T-helper 17 cell (primary cell): Measurements from ENCODE around the gene CTCFL. TPM values are rescaled to one million over a fixed set of nuclear protein-coding genes. Genes with fewer than 3 reads are reported as not detected.
"Not testable (repeated sequence)": the region's sequence is repeated elsewhere in the genome, so short reads cannot be mapped to it uniquely, and the experiment has no call there.

Source experiments
- ATAC-seq: fragments of 150-1000 bp; cut with Tn5 transposase; 2 replicates; pipeline ENCODE4 v1.10.0; 2021; ENCODE audit warnings: mild to moderate bottlenecking, moderate library complexity
- DNase-seq, 3 donors: peaks; one replicate each; pipeline versions ENCODE4 v3.0.0 to v3.0.0-alpha.2; 2020 to 2021
- H3K9me3 ChIP-seq: one replicate; pipeline ENCODE4 v1.7.0; 2013; ENCODE audit warnings: low read length, mild to moderate bottlenecking; ENCODE audit not compliant: control insufficient read depth, poor library complexity, severe bottlenecking
- H3K27ac Mint-ChIP-seq: one replicate; pipeline ENCODE4 v1.8.0; 2022; ENCODE audit warnings: mild to moderate bottlenecking, moderate library complexity, mixed read lengths
- H3K27me3 Mint-ChIP-seq: one replicate; pipeline ENCODE4 v1.8.0; 2022; ENCODE audit warnings: mixed read lengths
- H3K36me3 Mint-ChIP-seq: one replicate; pipeline ENCODE4 v1.8.0; 2022; ENCODE audit warnings: low read depth, mixed read lengths
- H3K4me1 Mint-ChIP-seq: one replicate; pipeline ENCODE4 v1.8.0; 2022; ENCODE audit warnings: mild to moderate bottlenecking, mixed read lengths
- H3K4me3 Mint-ChIP-seq: one replicate; pipeline ENCODE4 v1.8.0; 2022; ENCODE audit warnings: mild to moderate bottlenecking, moderate library complexity, mixed read lengths
- total RNA-seq, 4 donors: library from RNA in 2 of 4; stranded (reverse) in 2 of 4; gene quantifications; one replicate each; pipeline ENCODE4 v1.2.3 and lab custom pipeline; 2022 to 2026

CTCFL gene
- total RNA-seq, 2 donors from 2014 or later = not detected

- Mint-ChIP-seq H3K4me1 (peaks cover 10% of the 10 kb centered on the region), H3K4me3 (no peak overlapping the region)
- peak; percentile 55 for ATAC-seq
These were observed 51.5 kb downstream of the CTCFL start for GRCh38 chr20:57473246-57474048.

DNA sequence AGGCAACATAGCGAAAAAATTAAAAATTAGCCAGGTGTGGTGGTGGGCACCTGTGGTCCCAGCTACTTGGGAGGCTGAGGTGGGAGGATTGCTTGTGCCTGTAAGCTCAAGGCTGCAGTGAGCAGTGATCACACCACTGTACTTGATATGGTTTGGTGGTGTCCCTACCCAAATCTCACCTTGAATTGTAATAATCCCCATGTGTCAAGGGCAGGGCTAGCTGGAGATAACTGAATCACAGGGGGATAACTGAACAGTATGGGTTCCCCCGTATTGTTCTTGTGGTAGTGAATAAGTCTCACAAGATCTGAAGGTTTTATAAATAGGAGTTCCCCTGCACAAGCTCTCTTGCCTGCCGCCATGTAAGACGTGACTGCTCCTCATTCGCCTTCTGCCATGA, 52.5 kb downstream of the CTCFL start:
- not testable (repeated sequence) for H3K36me3 Mint-ChIP-seq, H3K27me3 Mint-ChIP-seq, DNase-seq, ATAC-seq, H3K4me3 Mint-ChIP-seq, H3K4me1 Mint-ChIP-seq, H3K9me3 ChIP-seq
- peak overlapping the region; percentile 19 for H3K27ac Mint-ChIP-seq

More at GRCh38 chr20:57473246-57474048, 51.5 kb downstream of the CTCFL start:
- H3K9me3 ChIP-seq = no peaks in the 10 kb centered on the region
- Mint-ChIP-seq H3K27ac (peak overlapping the region; percentile 19), H3K36me3 (no peaks in the 10 kb centered on the region), H3K27me3 (peaks cover 14% of the 10 kb centered on the region)
- DNase-seq = no peak

GRCh38 chr20:57471496-57472372, 53.2 kb downstream of the CTCFL start:
- Mint-ChIP-seq H3K4me3 (no peak overlapping the region), H3K4me1 (peaks cover 6% of the 10 kb centered on the region), H3K27me3 (peaks cover 6% of the 10 kb centered on the region), H3K36me3 (no peaks in the 10 kb centered on the region), H3K27ac (peak overlapping the region; percentile 19)
- H3K9me3 ChIP-seq = no peaks in the 10 kb centered on the region
- DNase-seq (no peak), ATAC-seq (no peak)

DNA sequence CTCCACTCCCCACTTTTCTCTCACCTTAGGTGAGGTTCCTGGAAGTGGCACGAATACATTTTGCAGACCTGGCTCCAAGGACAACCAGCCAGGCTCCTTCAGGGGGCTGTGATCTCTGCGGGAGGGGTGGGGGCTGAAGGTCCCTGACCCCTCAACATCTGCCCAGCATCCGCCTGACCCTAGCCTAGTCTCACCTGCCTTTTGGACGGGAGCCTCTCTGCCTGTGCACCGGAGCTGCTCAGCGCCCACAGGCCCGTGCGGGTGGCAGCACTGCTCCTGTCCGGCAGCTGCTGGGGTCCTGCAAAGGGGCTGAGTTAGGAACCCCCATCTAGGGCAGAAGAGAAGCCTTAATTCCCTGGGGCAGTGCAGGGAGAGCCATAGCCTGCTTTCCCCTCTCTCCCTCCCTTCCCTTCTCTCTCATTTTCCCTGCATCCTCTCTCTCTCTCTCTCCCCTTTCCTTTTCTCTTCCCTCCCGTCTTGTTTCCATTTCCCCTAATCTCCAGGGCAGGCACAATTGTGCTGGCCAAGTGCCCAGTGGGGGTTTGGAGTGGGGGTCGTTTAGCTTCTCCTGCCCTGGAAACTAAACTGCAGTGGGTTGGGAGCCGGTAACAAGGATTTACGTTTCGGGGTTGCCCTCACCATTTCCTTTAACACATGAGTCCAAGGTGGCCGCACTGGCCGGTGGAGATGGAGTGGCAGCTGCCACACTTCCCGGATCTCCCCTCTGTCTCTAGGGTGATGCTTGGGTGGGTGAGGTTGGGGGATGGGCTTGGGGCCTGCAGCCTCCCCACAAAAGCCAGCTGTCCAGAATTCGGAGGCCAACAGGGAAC, 54.1 kb downstream of the CTCFL start:
- ATAC-seq (no peak), DNase-seq (no peak)
- no peak overlapping the region for H3K4me3 Mint-ChIP-seq
- no peaks in the 10 kb centered on the region for H3K36me3 Mint-ChIP-seq
- H3K27ac Mint-ChIP-seq = no peak overlapping the region
- peaks cover 6% of the 10 kb centered on the region for H3K4me1 Mint-ChIP-seq
- peaks cover 6% of the 10 kb centered on the region for H3K27me3 Mint-ChIP-seq
- H3K9me3 ChIP-seq = no peaks in the 10 kb centered on the region

GRCh38 chr20:57470212-57470522, 54.8 kb downstream of the CTCFL start:
- no peak for ATAC-seq
- no peak for DNase-seq
- Mint-ChIP-seq H3K4me3 (no peak overlapping the region), H3K4me1 (peaks cover 6% of the 10 kb centered on the region), H3K27me3 (peaks cover 6% of the 10 kb centered on the region), H3K36me3 (no peaks in the 10 kb centered on the region), H3K27ac (no peak overlapping the region)
- no peaks in the 10 kb centered on the region for H3K9me3 ChIP-seq

DNA sequence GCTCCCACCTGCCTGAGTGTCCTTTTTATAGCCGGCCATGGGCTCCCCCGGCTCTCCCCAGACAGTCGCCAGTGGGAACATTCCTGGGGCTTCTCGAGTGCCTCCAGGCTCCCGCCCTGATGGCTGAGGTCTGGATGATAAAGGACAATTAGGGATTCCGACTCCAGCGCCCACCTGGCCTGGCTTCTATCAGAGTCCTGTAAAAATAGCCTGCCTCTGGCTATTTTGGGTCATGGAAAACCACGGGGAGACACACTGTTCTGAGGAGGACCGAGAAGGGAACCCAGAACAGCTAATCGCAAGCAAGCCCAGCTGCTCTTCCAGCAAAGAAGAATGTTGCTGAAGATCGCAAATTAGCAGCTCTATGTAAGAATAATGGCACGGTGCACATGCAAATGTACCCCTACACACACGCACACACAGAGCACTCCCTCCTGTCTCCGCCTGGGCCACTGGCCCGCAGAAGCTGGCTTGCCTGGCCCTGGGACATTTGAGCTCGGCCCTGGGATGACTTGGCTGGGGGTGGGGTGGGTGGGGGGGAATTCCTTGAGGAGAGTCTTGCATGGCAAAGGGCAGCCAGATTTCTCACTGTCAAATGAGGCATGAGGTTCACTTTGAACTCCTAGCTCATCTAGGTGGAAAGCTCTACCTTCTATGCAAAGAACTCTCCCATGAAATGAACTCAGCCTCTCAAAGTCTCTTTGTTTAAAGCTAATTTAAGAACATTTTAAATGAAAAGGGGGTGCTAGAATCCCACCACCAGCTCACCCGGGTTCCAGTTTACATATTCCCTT, 55.3 kb downstream of the CTCFL start:
- Mint-ChIP-seq H3K27me3 (peaks cover 6% of the 10 kb centered on the region), H3K4me3 (no peak overlapping the region), H3K36me3 (no peaks in the 10 kb centered on the region), H3K4me1 (peaks cover 6% of the 10 kb centered on the region), H3K27ac (no peak overlapping the region)
- no peaks in the 10 kb centered on the region for H3K9me3 ChIP-seq
- DNase-seq (no peak), ATAC-seq (no peak)

DNA sequence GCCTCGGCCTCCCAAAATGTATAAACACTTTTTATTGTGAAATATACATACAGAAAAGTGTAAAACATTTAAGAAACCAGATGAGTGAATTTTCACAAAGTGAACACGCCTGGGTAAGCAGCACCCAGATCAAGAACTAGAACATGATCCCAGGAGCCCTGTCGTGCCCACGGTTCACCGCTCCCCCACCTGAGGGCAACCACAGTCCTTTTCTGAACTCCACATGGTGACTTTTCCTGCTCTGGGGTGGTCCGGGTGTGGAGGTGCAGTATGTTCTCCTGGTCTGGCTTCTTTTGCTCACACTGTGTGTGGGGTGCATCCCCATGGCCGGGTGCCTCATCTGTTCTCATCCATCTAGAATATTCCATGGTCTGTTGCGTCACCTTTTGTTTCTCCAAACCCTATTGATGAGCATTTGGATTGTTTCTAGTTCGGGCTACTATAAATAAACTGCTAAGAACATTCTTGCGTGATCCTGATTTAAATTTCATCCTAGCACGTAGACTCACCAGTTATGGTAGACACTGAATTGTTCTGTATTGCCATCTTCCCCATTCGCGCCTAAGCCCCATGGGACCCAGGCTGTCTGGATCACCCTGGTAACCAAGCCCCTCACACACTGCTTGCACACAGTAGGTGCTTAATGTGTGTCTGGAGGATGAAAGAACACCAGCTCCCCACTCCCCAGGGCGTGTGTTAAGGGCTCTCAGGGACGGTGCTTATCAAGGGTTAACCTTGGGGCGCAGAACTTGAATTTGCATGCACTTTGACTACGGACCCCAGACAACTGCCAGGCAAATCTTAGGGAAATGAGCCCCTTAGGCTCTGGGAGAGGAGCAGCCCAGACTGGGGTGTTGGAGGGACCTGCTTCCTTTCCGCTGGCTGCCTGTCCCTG, 56.2 kb downstream of the CTCFL start:
- ATAC-seq (no peak), DNase-seq (no peak)
- Mint-ChIP-seq H3K27ac (peak overlapping the region; percentile 43), H3K36me3 (no peaks in the 10 kb centered on the region), H3K4me1 (peaks cover 6% of the 10 kb centered on the region), H3K4me3 (no peak overlapping the region), H3K27me3 (peaks cover 5% of the 10 kb centered on the region)
- H3K9me3 ChIP-seq = no peaks in the 10 kb centered on the region

GRCh38 chr20:57467742-57468141, 57.2 kb downstream of the CTCFL start:
- Mint-ChIP-seq H3K4me3 (no peak overlapping the region), H3K36me3 (no peaks in the 10 kb centered on the region), H3K27ac (no peak overlapping the region), H3K27me3 (no peaks in the 10 kb centered on the region), H3K4me1 (peaks cover 7% of the 10 kb centered on the region)
- H3K9me3 ChIP-seq = no peaks in the 10 kb centered on the region
- ATAC-seq = no peak
- DNase-seq = no peak

DNA sequence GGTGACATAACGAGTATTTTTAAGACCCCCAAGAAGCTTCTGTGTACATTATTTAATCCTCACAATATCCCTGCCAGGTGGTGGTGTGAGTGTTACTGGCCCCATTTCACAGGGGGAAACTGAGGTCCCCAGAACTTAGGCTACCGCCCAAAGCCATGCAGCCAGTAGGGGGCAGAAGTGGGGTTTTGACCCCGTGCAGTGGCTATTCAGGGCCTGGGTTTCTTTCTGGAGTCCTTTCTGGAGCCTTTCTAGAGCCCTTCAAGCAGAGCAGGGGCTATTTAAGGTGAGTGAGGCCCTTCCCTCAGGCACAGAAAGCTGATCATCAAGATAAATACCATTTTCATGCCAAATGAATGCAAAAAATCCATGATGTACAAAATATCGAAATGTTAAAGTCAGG, 59.0 kb downstream of the CTCFL start:
- Mint-ChIP-seq H3K4me3 (no peak overlapping the region), H3K27me3 (no peaks in the 10 kb centered on the region), H3K27ac (no peak overlapping the region), H3K36me3 (no peaks in the 10 kb centered on the region), H3K4me1 (peaks cover 6% of the 10 kb centered on the region)
- H3K9me3 ChIP-seq = no peaks in the 10 kb centered on the region
- ATAC-seq = no peak
- no peak for DNase-seq

GRCh38 chr20:57465486-57465885, 59.5 kb downstream of the CTCFL start:
- no peak overlapping the region for H3K4me3 Mint-ChIP-seq

GRCh38 chr20:57464642-57465211, 60.2 kb downstream of the CTCFL start:
- Mint-ChIP-seq H3K4me3 (no peak overlapping the region), H3K36me3 (no peaks in the 10 kb centered on the region), H3K27ac (no peak overlapping the region), H3K4me1 (peaks cover 6% of the 10 kb centered on the region), H3K27me3 (no peaks in the 10 kb centered on the region)
- H3K9me3 ChIP-seq = no peaks in the 10 kb centered on the region
- ATAC-seq = peak; percentile 33
- no peak for DNase-seq

More at GRCh38 chr20:57465486-57465885, 59.5 kb downstream of the CTCFL start:
- H3K9me3 ChIP-seq = no peaks in the 10 kb centered on the region
- ATAC-seq = no peak
- no peaks in the 10 kb centered on the region for H3K27me3 Mint-ChIP-seq
- DNase-seq = no peak
- peaks cover 6% of the 10 kb centered on the region for H3K4me1 Mint-ChIP-seq
- no peaks in the 10 kb centered on the region for H3K36me3 Mint-ChIP-seq
- H3K27ac Mint-ChIP-seq = no peak overlapping the region
